Thyroid gland (tissue), 4 donors: ENCODE results near the gene PDE8B.

Experiments
- POLR2A ChIP-seq, 2 donors: fragments of 450-650 bp; IDR thresholded peaks; one replicate each; pipeline ENCODE4 v1.6.1; 2017; ENCODE audit warnings: antibody characterized with exemption in 2 of 2, mild to moderate bottlenecking in 2 of 2, moderate library complexity in 1 of 2
- TF ChIP-seq, protein P1 (sequence below), 6 experiments: fragments of 200-600 bp in 3 of 6; fragments of 450-650 bp in 3 of 6; sonication (generic) in 3 of 6; IDR thresholded peaks; one replicate each; pipeline ENCODE4 v1.5.1; 2016 to 2019; ENCODE audit warnings: antibody characterized with exemption in 6 of 6, mild to moderate bottlenecking in 2 of 6, inconsistent platforms in 1 of 6, moderate library complexity in 1 of 6

DNA sequence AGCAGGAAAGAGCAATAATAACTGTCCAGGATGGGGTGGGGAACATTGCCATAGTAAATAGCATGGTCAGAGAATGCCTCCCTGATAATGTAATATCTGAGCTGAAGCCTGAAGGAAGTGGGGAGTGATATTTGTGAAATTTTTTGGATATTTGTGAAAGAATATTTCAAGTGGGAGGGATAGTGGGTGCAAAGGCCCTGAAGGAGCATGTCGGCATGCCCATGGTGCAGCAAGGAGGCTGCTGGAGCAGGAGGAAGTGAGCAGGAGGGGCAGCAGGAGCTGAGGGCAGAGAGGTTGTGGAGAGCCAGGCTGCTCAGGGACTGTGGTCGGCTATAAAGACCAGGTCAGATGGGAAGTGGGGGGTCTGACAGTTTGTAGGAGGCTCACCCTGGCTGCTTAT is 21.1 kb upstream of the PDE8B start:
- TF ChIP-seq, protein P1, sequence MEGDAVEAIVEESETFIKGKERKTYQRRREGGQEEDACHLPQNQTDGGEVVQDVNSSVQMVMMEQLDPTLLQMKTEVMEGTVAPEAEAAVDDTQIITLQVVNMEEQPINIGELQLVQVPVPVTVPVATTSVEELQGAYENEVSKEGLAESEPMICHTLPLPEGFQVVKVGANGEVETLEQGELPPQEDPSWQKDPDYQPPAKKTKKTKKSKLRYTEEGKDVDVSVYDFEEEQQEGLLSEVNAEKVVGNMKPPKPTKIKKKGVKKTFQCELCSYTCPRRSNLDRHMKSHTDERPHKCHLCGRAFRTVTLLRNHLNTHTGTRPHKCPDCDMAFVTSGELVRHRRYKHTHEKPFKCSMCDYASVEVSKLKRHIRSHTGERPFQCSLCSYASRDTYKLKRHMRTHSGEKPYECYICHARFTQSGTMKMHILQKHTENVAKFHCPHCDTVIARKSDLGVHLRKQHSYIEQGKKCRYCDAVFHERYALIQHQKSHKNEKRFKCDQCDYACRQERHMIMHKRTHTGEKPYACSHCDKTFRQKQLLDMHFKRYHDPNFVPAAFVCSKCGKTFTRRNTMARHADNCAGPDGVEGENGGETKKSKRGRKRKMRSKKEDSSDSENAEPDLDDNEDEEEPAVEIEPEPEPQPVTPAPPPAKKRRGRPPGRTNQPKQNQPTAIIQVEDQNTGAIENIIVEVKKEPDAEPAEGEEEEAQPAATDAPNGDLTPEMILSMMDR (IDR thresholded peaks at IDR 0.05) = no peak
- no peak for TF ChIP-seq POLR2A (IDR thresholded peaks at IDR 0.05)
